ENCODE results near the gene ZNF222. TPM values are rescaled to one million over a fixed set of nuclear protein-coding genes. Genes with fewer than 3 reads are reported as not detected.

ZNF222 gene
- total RNA-seq, 1 donor from 2014 or later = 6.5 TPM

- H3K36me3 Mint-ChIP-seq (ENCODE audit: low read depth, unreplicated experiment) = peaks cover 33% of the 10 kb centered on the region
- no peak for DNase-seq (ENCODE audit: low spot score)
- TF ChIP-seq CTCF (IDR thresholded peaks at IDR 0.05; ENCODE audit: unreplicated experiment) = no peak
- no peaks in the 10 kb centered on the region for H3K9me3 Mint-ChIP-seq (ENCODE audit: unreplicated experiment)
- peaks cover 3% of the 10 kb centered on the region for H3K27me3 Mint-ChIP-seq (ENCODE audit: unreplicated experiment)
- no peak overlapping the region for H3K27ac Mint-ChIP-seq (ENCODE audit: unreplicated experiment)
- peaks cover 8% of the 10 kb centered on the region for H3K4me1 Mint-ChIP-seq (ENCODE audit: unreplicated experiment)
- H3K4me3 Mint-ChIP-seq (ENCODE audit: unreplicated experiment) = no peak overlapping the region
These were observed 27.4 kb upstream of the ZNF222 start for GRCh38 chr19:43997631-43998290.

GRCh38 chr19:44002212-44002565, 23.0 kb upstream of the ZNF222 start:
- Mint-ChIP-seq H3K27ac (ENCODE audit: unreplicated experiment) (no peak overlapping the region), H3K27me3 (ENCODE audit: unreplicated experiment) (peaks cover 3% of the 10 kb centered on the region), H3K36me3 (ENCODE audit: low read depth, unreplicated experiment) (peaks cover 31% of the 10 kb centered on the region), H3K9me3 (ENCODE audit: unreplicated experiment) (peaks cover 3% of the 10 kb centered on the region), H3K4me1 (ENCODE audit: unreplicated experiment) (peaks cover 13% of the 10 kb centered on the region), H3K4me3 (ENCODE audit: unreplicated experiment) (peak overlapping the region; percentile 99)
- no peak for TF ChIP-seq CTCF (IDR thresholded peaks at IDR 0.05; ENCODE audit: unreplicated experiment)
- no peak for DNase-seq (ENCODE audit: low spot score)

GRCh38 chr19:44002566-44003460, 22.4 kb upstream of the ZNF222 start, which contains the start of gene ZNF230:
Gene ZNF230 (plus strand): TSS chr19:44002957. CDS start chr19:44007079, 4,122 bp downstream.
- Mint-ChIP-seq H3K27ac (ENCODE audit: unreplicated experiment) (peak within 1 kb of the TSS; percentile 87), H3K4me1 (ENCODE audit: unreplicated experiment) (peaks cover 13% of the 10 kb centered on the region), H3K4me3 (ENCODE audit: unreplicated experiment) (peak within 1 kb of the TSS; percentile 99), H3K9me3 (ENCODE audit: unreplicated experiment) (peaks cover 8% of the 10 kb centered on the region), H3K27me3 (ENCODE audit: unreplicated experiment) (peaks cover 3% of the 10 kb centered on the region), H3K36me3 (ENCODE audit: low read depth, unreplicated experiment) (peaks cover 31% of the 10 kb centered on the region)
- peak; percentile 81 for DNase-seq (ENCODE audit: low spot score)
- TF ChIP-seq CTCF (IDR thresholded peaks at IDR 0.05; ENCODE audit: unreplicated experiment) = no peak

- Mint-ChIP-seq H3K27ac (ENCODE audit: unreplicated experiment) (peak overlapping the region; percentile 24), H3K36me3 (ENCODE audit: low read depth, unreplicated experiment) (peaks cover 31% of the 10 kb centered on the region), H3K27me3 (ENCODE audit: unreplicated experiment) (peaks cover 3% of the 10 kb centered on the region), H3K4me3 (ENCODE audit: unreplicated experiment) (peak overlapping the region; percentile 99), H3K4me1 (ENCODE audit: unreplicated experiment) (peaks cover 13% of the 10 kb centered on the region), H3K9me3 (ENCODE audit: unreplicated experiment) (peaks cover 8% of the 10 kb centered on the region)
- TF ChIP-seq CTCF (IDR thresholded peaks at IDR 0.05; ENCODE audit: unreplicated experiment) = no peak
- DNase-seq (ENCODE audit: low spot score) = no peak
These were observed 21.6 kb upstream of the ZNF222 start for GRCh38 chr19:44003461-44004009.
